Measurements from ENCODE around the gene TBCA.

Gene TBCA

GRCh38 chr5:77698920-77699319, 77.2 kb downstream of the TBCA start:
- no peak for TF ChIP-seq CTCF (IDR thresholded peaks at IDR 0.05; ENCODE audit: low read depth, low read length)
- Histone ChIP-seq H3K4me3 (ENCODE audit: low read depth, low read length) (no peak overlapping the region), H3K4me1 (no peaks in the 10 kb centered on the region), H3K36me3 (peaks cover 28% of the 10 kb centered on the region), H3K27me3 (no peaks in the 10 kb centered on the region), H3K9me3 (no peaks in the 10 kb centered on the region; the same call in 1 of the 2 replicates)
- no peak for DNase-seq

DNA sequence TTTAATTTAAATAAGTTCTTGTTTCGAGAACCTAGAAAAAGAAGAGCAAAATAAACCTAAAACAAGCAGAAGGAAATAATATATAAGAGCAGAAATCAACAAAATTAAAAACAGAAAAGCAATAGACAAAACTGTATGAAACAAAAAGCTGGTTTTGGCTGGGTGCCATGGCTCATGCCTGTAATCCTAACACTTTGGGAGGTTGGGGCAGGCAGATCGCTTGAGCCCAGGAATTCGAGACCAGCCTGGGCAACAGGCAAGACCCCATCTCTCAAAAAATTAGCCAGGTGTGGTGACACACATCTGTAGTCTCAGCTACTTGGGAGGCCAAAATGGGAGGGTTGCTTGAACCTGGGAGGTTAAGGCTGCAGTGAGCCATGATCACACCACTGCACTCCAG, 78.4 kb downstream of the TBCA start:
- Histone ChIP-seq H3K27me3 (no peaks in the 10 kb centered on the region), H3K36me3 (peaks cover 30% of the 10 kb centered on the region), H3K4me3 (ENCODE audit: low read depth, low read length) (no peak overlapping the region)

DNA sequence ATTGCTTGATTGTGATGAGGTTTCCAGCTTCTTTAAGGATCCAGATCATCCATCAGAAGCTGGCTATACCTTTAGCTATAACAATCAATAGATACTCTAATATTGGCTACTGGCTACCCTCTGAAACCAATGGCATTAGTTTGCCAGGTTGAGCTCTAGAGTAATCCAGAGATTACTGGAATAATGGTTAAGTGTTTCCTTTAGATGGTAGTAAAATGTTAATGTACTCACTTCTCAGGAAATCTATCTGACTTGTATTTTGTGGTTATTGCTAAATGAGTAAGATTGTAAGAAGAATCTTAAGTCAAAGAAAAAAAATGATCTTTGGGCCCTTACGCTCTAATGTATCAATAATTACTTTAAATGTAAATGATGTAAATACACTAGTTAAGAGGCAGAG, 80.0 kb downstream of the TBCA start:
- no peaks in the 10 kb centered on the region for H3K4me1 ChIP-seq
- H3K4me3 ChIP-seq (ENCODE audit: low read depth, low read length), result no peak overlapping the region
- no peaks in the 10 kb centered on the region for H3K27me3 ChIP-seq
- DNase-seq, result no peak
- no peaks in the 10 kb centered on the region; the same call in 1 of the 2 replicates for H3K9me3 ChIP-seq
- peaks cover 25% of the 10 kb centered on the region for H3K36me3 ChIP-seq
- no peak for TF ChIP-seq CTCF (IDR thresholded peaks at IDR 0.05; ENCODE audit: low read depth, low read length)

More for the DNA sequence above, 78.4 kb downstream of the TBCA start:
- TF ChIP-seq CTCF (IDR thresholded peaks at IDR 0.05; ENCODE audit: low read depth, low read length), result no peak
- no peaks in the 10 kb centered on the region for H3K4me1 ChIP-seq
- H3K9me3 ChIP-seq, result no peaks in the 10 kb centered on the region; the same call in 1 of the 2 replicates
- DNase-seq, result peak; percentile 23

DNA sequence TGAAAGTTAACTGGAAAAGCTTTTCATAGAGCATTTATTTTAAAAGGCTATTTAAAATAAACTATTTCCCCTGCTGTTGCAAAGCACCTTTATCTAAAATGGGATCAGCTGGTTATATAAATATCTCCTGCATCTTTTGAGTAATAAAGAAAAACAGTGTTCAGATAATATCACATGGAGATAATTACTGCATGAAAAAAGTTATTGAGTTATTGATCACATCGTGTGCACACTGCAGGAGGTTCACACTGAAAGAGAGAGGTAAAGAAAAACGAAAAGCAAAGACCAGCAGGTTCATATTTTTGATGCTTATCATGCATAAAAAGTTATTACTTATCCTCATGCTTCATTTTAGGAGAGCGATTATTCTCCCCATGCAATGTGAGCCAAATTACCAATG, 82.2 kb downstream of the TBCA start:
- no peak for DNase-seq
- Histone ChIP-seq H3K4me1 (no peaks in the 10 kb centered on the region), H3K27me3 (no peaks in the 10 kb centered on the region), H3K9me3 (no peaks in the 10 kb centered on the region; the same call in 1 of the 2 replicates), H3K36me3 (peaks cover 32% of the 10 kb centered on the region), H3K4me3 (ENCODE audit: low read depth, low read length) (no peak overlapping the region)
- no peak for TF ChIP-seq CTCF (IDR thresholded peaks at IDR 0.05; ENCODE audit: low read depth, low read length)

DNA sequence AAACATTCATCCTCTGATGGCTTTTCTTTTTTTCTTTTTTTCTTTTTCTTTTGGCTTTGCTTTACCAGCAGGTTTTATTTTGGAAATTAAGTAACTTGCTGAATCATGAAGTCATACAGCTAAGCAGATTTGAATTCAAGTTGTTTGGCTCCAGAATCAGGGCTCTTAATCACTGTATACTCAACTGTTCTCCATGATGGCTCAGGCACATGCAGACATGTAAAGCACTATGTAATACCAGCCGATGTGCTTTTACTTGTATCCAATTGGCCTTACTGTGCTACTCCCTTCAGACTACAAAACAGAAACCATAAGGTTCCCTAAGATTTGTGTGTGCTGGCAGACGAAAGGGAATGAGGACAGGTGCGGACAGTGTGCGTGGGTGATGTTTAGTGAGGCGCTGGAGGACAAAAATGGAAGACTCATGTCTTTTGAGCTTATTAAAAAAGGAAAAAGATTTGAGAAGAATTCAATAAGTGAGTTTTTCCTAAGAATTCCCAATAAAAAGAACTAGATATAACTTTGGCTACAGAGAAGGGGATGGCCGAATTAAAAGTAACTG, 92.9 kb downstream of the TBCA start:
- Histone ChIP-seq H3K4me1 (0 out of 2 replicates have a peak, but pooled peaks cover 3% of the 10 kb centered on the region), H3K9me3 (no peaks in the 10 kb centered on the region), H3K36me3 (0 out of 2 replicates have a peak, but pooled peaks cover 1% of the 10 kb centered on the region), H3K4me3 (ENCODE audit: low read depth, low read length) (no peak overlapping the region), H3K27me3 (no peaks in the 10 kb centered on the region)
- no peak for DNase-seq
- no peak for TF ChIP-seq CTCF (IDR thresholded peaks at IDR 0.05; ENCODE audit: low read depth, low read length)

- no peaks in the 10 kb centered on the region for H3K9me3 ChIP-seq
- no peaks in the 10 kb centered on the region for H3K36me3 ChIP-seq
- no peak for TF ChIP-seq CTCF (IDR thresholded peaks at IDR 0.05; ENCODE audit: low read depth, low read length)
- H3K4me1 ChIP-seq, result no peaks in the 10 kb centered on the region
- H3K4me3 ChIP-seq (ENCODE audit: low read depth, low read length), result no peak overlapping the region
- no peaks in the 10 kb centered on the region for H3K27me3 ChIP-seq
- no peak for DNase-seq
Measured at GRCh38 chr5:77670526-77670925, 105.6 kb downstream of the TBCA start.
